ENCODE data around the gene PRIM2.
"Not testable (repeated sequence)": the region's sequence is repeated elsewhere in the genome, so short reads cannot be mapped to it uniquely, and the experiment has no call there.

The PRIM2 gene

GRCh38 chr6:57502387-57502786 lies 185.0 kb downstream of the PRIM2 start:
- not testable (repeated sequence) for H3K79me2 ChIP-seq (ENCODE audit: insufficient read depth, low read length); H3F3A ChIP-seq (ENCODE audit: insufficient read depth); H3K36me3 ChIP-seq (ENCODE audit: low read length); H3K27me3 ChIP-seq (ENCODE audit: low read length); H3K4me3 ChIP-seq (ENCODE audit: insufficient read depth, low read length, poor library complexity, severe bottlenecking); H3K4me2 ChIP-seq (ENCODE audit: low read depth, low read length, poor library complexity, severe bottlenecking); H3K9ac ChIP-seq (ENCODE audit: low read length); H4K20me1 ChIP-seq (ENCODE audit: low read depth, low read length); H2AFZ ChIP-seq (ENCODE audit: low read depth, low read length, severe bottlenecking); H3K9me2 ChIP-seq (replicated peaks; ENCODE audit: insufficient read depth, low read length); H3K9me3 ChIP-seq (ENCODE audit: insufficient read depth, low read length); H3K27ac ChIP-seq (ENCODE audit: low read depth, low read length)

- not testable (repeated sequence) for H3K9ac ChIP-seq (ENCODE audit: low read length); H3K4me2 ChIP-seq (ENCODE audit: low read depth, low read length, poor library complexity, severe bottlenecking)
Measured at GRCh38 chr6:57505251-57505650, 187.8 kb downstream of the PRIM2 start.

GRCh38 chr6:57510390-57510789 lies 193.0 kb downstream of the PRIM2 start:
- H3F3A ChIP-seq (ENCODE audit: insufficient read depth); H3K9me2 ChIP-seq (replicated peaks; ENCODE audit: insufficient read depth, low read length); H4K20me1 ChIP-seq (ENCODE audit: low read depth, low read length); H2AFZ ChIP-seq (ENCODE audit: low read depth, low read length, severe bottlenecking); H3K9me3 ChIP-seq (ENCODE audit: insufficient read depth, low read length); H3K4me2 ChIP-seq (ENCODE audit: low read depth, low read length, poor library complexity, severe bottlenecking); H3K36me3 ChIP-seq (ENCODE audit: low read length); H3K79me2 ChIP-seq (ENCODE audit: insufficient read depth, low read length); H3K27me3 ChIP-seq (ENCODE audit: low read length); H3K4me3 ChIP-seq (ENCODE audit: insufficient read depth, low read length, poor library complexity, severe bottlenecking); H3K27ac ChIP-seq (ENCODE audit: low read depth, low read length); H3K9ac ChIP-seq (ENCODE audit: low read length): not testable (repeated sequence)

More at GRCh38 chr6:57505251-57505650, 187.8 kb downstream of the PRIM2 start:
- not testable (repeated sequence) for H3K4me3 ChIP-seq (ENCODE audit: insufficient read depth, low read length, poor library complexity, severe bottlenecking); H3K79me2 ChIP-seq (ENCODE audit: insufficient read depth, low read length); H2AFZ ChIP-seq (ENCODE audit: low read depth, low read length, severe bottlenecking); H3K9me2 ChIP-seq (replicated peaks; ENCODE audit: insufficient read depth, low read length); H4K20me1 ChIP-seq (ENCODE audit: low read depth, low read length); H3K27me3 ChIP-seq (ENCODE audit: low read length); H3K27ac ChIP-seq (ENCODE audit: low read depth, low read length); H3K9me3 ChIP-seq (ENCODE audit: insufficient read depth, low read length); H3K36me3 ChIP-seq (ENCODE audit: low read length); H3F3A ChIP-seq (ENCODE audit: insufficient read depth)

GRCh38 chr6:57515171-57515570 lies 197.7 kb downstream of the PRIM2 start:
- H3K79me2 ChIP-seq (ENCODE audit: insufficient read depth, low read length); H3K27ac ChIP-seq (ENCODE audit: low read depth, low read length); H3K36me3 ChIP-seq (ENCODE audit: low read length); H3K27me3 ChIP-seq (ENCODE audit: low read length); H3K9ac ChIP-seq (ENCODE audit: low read length); H3K4me2 ChIP-seq (ENCODE audit: low read depth, low read length, poor library complexity, severe bottlenecking); H3K9me3 ChIP-seq (ENCODE audit: insufficient read depth, low read length); H3K4me3 ChIP-seq (ENCODE audit: insufficient read depth, low read length, poor library complexity, severe bottlenecking); H2AFZ ChIP-seq (ENCODE audit: low read depth, low read length, severe bottlenecking); H4K20me1 ChIP-seq (ENCODE audit: low read depth, low read length); H3K9me2 ChIP-seq (replicated peaks; ENCODE audit: insufficient read depth, low read length); H3F3A ChIP-seq (ENCODE audit: insufficient read depth): not testable (repeated sequence)

- H3K9me2 ChIP-seq (replicated peaks; ENCODE audit: insufficient read depth, low read length); H3K27ac ChIP-seq (ENCODE audit: low read depth, low read length); H3K36me3 ChIP-seq (ENCODE audit: low read length); H3K9ac ChIP-seq (ENCODE audit: low read length); H2AFZ ChIP-seq (ENCODE audit: low read depth, low read length, severe bottlenecking); H3K4me3 ChIP-seq (ENCODE audit: insufficient read depth, low read length, poor library complexity, severe bottlenecking); H3K9me3 ChIP-seq (ENCODE audit: insufficient read depth, low read length); H3F3A ChIP-seq (ENCODE audit: insufficient read depth); H3K4me2 ChIP-seq (ENCODE audit: low read depth, low read length, poor library complexity, severe bottlenecking); H4K20me1 ChIP-seq (ENCODE audit: low read depth, low read length); H3K27me3 ChIP-seq (ENCODE audit: low read length); H3K79me2 ChIP-seq (ENCODE audit: insufficient read depth, low read length): not testable (repeated sequence)
Measured at GRCh38 chr6:57515845-57516244, 198.4 kb downstream of the PRIM2 start.

GRCh38 chr6:57516776-57517175 lies 199.3 kb downstream of the PRIM2 start:
- H3K79me2 ChIP-seq (ENCODE audit: insufficient read depth, low read length); H3F3A ChIP-seq (ENCODE audit: insufficient read depth); H3K27me3 ChIP-seq (ENCODE audit: low read length); H3K4me2 ChIP-seq (ENCODE audit: low read depth, low read length, poor library complexity, severe bottlenecking); H3K9ac ChIP-seq (ENCODE audit: low read length); H3K9me3 ChIP-seq (ENCODE audit: insufficient read depth, low read length); H3K4me3 ChIP-seq (ENCODE audit: insufficient read depth, low read length, poor library complexity, severe bottlenecking); H2AFZ ChIP-seq (ENCODE audit: low read depth, low read length, severe bottlenecking); H3K27ac ChIP-seq (ENCODE audit: low read depth, low read length); H3K9me2 ChIP-seq (replicated peaks; ENCODE audit: insufficient read depth, low read length); H3K36me3 ChIP-seq (ENCODE audit: low read length); H4K20me1 ChIP-seq (ENCODE audit: low read depth, low read length): not testable (repeated sequence)

GRCh38 chr6:57519198-57519597 lies 201.8 kb downstream of the PRIM2 start:
- H3K27me3 ChIP-seq (ENCODE audit: low read length); H3K9me3 ChIP-seq (ENCODE audit: insufficient read depth, low read length); H2AFZ ChIP-seq (ENCODE audit: low read depth, low read length, severe bottlenecking); H3F3A ChIP-seq (ENCODE audit: insufficient read depth); H3K9me2 ChIP-seq (replicated peaks; ENCODE audit: insufficient read depth, low read length); H4K20me1 ChIP-seq (ENCODE audit: low read depth, low read length); H3K9ac ChIP-seq (ENCODE audit: low read length); H3K4me2 ChIP-seq (ENCODE audit: low read depth, low read length, poor library complexity, severe bottlenecking); H3K36me3 ChIP-seq (ENCODE audit: low read length); H3K27ac ChIP-seq (ENCODE audit: low read depth, low read length); H3K4me3 ChIP-seq (ENCODE audit: insufficient read depth, low read length, poor library complexity, severe bottlenecking); H3K79me2 ChIP-seq (ENCODE audit: insufficient read depth, low read length): not testable (repeated sequence)

GRCh38 chr6:57521085-57521484 lies 203.7 kb downstream of the PRIM2 start:
- H4K20me1 ChIP-seq (ENCODE audit: low read depth, low read length); H3K79me2 ChIP-seq (ENCODE audit: insufficient read depth, low read length); H3K4me2 ChIP-seq (ENCODE audit: low read depth, low read length, poor library complexity, severe bottlenecking); H3K9ac ChIP-seq (ENCODE audit: low read length); H2AFZ ChIP-seq (ENCODE audit: low read depth, low read length, severe bottlenecking); H3K4me3 ChIP-seq (ENCODE audit: insufficient read depth, low read length, poor library complexity, severe bottlenecking); H3F3A ChIP-seq (ENCODE audit: insufficient read depth); H3K9me3 ChIP-seq (ENCODE audit: insufficient read depth, low read length); H3K27ac ChIP-seq (ENCODE audit: low read depth, low read length); H3K36me3 ChIP-seq (ENCODE audit: low read length); H3K27me3 ChIP-seq (ENCODE audit: low read length); H3K9me2 ChIP-seq (replicated peaks; ENCODE audit: insufficient read depth, low read length): not testable (repeated sequence)
